Mammary epithelial cell (primary cell): ENCODE results near the gene DPEP1.

Source experiments
- CTCF ChIP-seq, 2 donors: IDR thresholded peaks in 1 of 2; conservative IDR thresholded peaks in 1 of 2; 2 replicates each; pipeline ENCODE4 v1.5.1; 2011 to 2012; ENCODE audit warnings: inconsistent platforms in 2 of 2, low read length in 2 of 2, mild to moderate bottlenecking in 2 of 2, control low read depth in 1 of 2, low read depth in 1 of 2; ENCODE audit not compliant: insufficient read depth in 1 of 2; ENCODE audit errors: extremely low read depth in 1 of 2
- EZH2 ChIP-seq: IDR thresholded peaks from 2 replicates; pipeline ENCODE4 v1.6.1; 2012; ENCODE audit warnings: low read length, inconsistent platforms, borderline replicate concordance

GRCh38 chr16:89586853-89587252 lies 26.6 kb upstream of the DPEP1 start:
- TF ChIP-seq CTCF (conservative IDR thresholded peaks at IDR 0.05 in 1 of 2, IDR thresholded peaks at IDR 0.05 in 1 of 2; ENCODE audit: extremely low read depth in 1 of 2, insufficient read depth in 1 of 2, low read depth in 1 of 2, low read length in 2 of 2) (no peak), EZH2 (no peak)
